ENCODE data around the gene RCSD1.

DNA sequence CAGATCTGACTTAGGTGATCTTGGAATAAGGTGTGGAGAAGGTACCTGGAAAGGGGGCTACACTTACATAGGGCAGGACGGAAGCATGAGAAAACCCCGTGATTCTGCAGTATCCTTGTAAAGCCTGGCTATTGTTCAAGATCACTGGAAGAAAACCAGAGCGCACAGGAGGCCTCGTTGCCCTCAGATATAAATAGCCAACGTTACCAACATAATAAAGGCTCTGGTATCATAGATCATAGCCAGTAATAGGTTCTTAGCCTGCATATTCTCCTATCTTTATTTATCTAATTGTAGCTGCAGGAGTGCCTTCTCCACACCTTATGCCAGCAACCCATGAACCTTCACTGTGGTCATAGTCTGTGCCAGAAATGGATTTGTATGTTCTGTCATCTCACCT is 55.8 kb downstream of the RCSD1 start:
- TF ChIP-seq, protein P1, sequence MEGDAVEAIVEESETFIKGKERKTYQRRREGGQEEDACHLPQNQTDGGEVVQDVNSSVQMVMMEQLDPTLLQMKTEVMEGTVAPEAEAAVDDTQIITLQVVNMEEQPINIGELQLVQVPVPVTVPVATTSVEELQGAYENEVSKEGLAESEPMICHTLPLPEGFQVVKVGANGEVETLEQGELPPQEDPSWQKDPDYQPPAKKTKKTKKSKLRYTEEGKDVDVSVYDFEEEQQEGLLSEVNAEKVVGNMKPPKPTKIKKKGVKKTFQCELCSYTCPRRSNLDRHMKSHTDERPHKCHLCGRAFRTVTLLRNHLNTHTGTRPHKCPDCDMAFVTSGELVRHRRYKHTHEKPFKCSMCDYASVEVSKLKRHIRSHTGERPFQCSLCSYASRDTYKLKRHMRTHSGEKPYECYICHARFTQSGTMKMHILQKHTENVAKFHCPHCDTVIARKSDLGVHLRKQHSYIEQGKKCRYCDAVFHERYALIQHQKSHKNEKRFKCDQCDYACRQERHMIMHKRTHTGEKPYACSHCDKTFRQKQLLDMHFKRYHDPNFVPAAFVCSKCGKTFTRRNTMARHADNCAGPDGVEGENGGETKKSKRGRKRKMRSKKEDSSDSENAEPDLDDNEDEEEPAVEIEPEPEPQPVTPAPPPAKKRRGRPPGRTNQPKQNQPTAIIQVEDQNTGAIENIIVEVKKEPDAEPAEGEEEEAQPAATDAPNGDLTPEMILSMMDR (IDR thresholded peaks at IDR 0.05; ENCODE audit: borderline replicate concordance, extremely low read depth, low read length, poor library complexity, severe bottlenecking) = no peak
- no peak for TF ChIP-seq EZH2 (IDR thresholded peaks at IDR 0.05; ENCODE audit: borderline replicate concordance, low read depth, low read length, severe bottlenecking)
